Astrocyte (in vitro differentiated cells and primary cell): ENCODE data around the gene HOXD13. TPM values are rescaled to one million over a fixed set of nuclear protein-coding genes. Genes with fewer than 3 reads are reported as not detected.

ENCODE experiments used
- DNase-seq: peaks from one replicate; pipeline ENCODE4 v3.0.0-alpha.2; 2010; ENCODE audit warnings: low read depth
- FAIRE-seq: peaks from 2 replicates; lab custom pipeline; 2011; peaks lifted over from hg19 to GRCh38; lab: Jason Lieb, UNC
- H2AFZ ChIP-seq: 2 replicates; pipeline ENCODE4 v1.6.0; 2012; ENCODE audit warnings: low read depth, low read length, inconsistent platforms
- H3K27ac ChIP-seq: 2 replicates; pipeline ENCODE4 v1.5.1; 2011; ENCODE audit warnings: low read depth, low read length, inconsistent platforms
- H3K27me3 ChIP-seq: 2 replicates; pipeline ENCODE4 v1.6.0; 2011; ENCODE audit warnings: low read length, inconsistent platforms; ENCODE audit not compliant: insufficient read depth
- H3K36me3 ChIP-seq: 2 replicates; pipeline ENCODE4 v1.5.1; 2011; ENCODE audit warnings: low read length, inconsistent platforms; ENCODE audit not compliant: insufficient read depth
- H3K4me1 ChIP-seq: 2 replicates; pipeline ENCODE4 v1.5.1; 2011; ENCODE audit warnings: low read length, inconsistent platforms; ENCODE audit not compliant: insufficient read depth
- H3K4me2 ChIP-seq: 2 replicates; pipeline ENCODE4 v1.6.0; 2012; ENCODE audit warnings: low read length, inconsistent platforms
- H3K4me3 ChIP-seq: 2 replicates; pipeline ENCODE4 v1.5.1; 2011; ENCODE audit warnings: low read depth, mild to moderate bottlenecking, low read length, inconsistent platforms; ENCODE audit not compliant: insufficient read depth
- H3K79me2 ChIP-seq: 2 replicates; pipeline ENCODE4 v1.6.0; 2012; ENCODE audit warnings: mild to moderate bottlenecking, low read length, inconsistent platforms; ENCODE audit not compliant: insufficient read depth
- H3K9ac ChIP-seq: 2 replicates; pipeline ENCODE4 v1.6.0; 2012; ENCODE audit warnings: mild to moderate bottlenecking, low read length, inconsistent platforms
- H3K9me3 ChIP-seq: 2 replicates; pipeline ENCODE4 v1.5.1; 2012; ENCODE audit warnings: low read depth, mild to moderate bottlenecking, low read length, inconsistent platforms; ENCODE audit not compliant: insufficient read depth
- H4K20me1 ChIP-seq: 2 replicates; pipeline ENCODE4 v1.6.0; 2012; ENCODE audit warnings: low read length, inconsistent platforms; ENCODE audit not compliant: insufficient read depth
- H3K27ac Mint-ChIP-seq: one replicate; pipeline ENCODE4 v1.8.0; 2021; ENCODE audit warnings: mild to moderate bottlenecking, mixed read lengths; ENCODE audit not compliant: unreplicated experiment
- H3K27me3 Mint-ChIP-seq: one replicate; pipeline ENCODE4 v1.8.0; 2021; ENCODE audit warnings: low read depth, mixed read lengths; ENCODE audit not compliant: unreplicated experiment
- H3K36me3 Mint-ChIP-seq: one replicate; pipeline ENCODE4 v1.8.0; 2021; ENCODE audit warnings: low read depth, mixed read lengths; ENCODE audit not compliant: unreplicated experiment
- H3K4me1 Mint-ChIP-seq: one replicate; pipeline ENCODE4 v1.8.0; 2021; ENCODE audit warnings: low read depth, mixed read lengths; ENCODE audit not compliant: unreplicated experiment
- H3K4me3 Mint-ChIP-seq: one replicate; pipeline ENCODE4 v1.8.0; 2021; ENCODE audit warnings: mild to moderate bottlenecking, moderate library complexity, mixed read lengths; ENCODE audit not compliant: unreplicated experiment
- H3K9me3 Mint-ChIP-seq: one replicate; pipeline ENCODE4 v1.8.0; 2021; ENCODE audit warnings: mild to moderate bottlenecking, mixed read lengths; ENCODE audit not compliant: unreplicated experiment
- EZH2 ChIP-seq: IDR thresholded peaks from 2 replicates; pipeline ENCODE4 v1.6.1; 2012; ENCODE audit warnings: mild to moderate bottlenecking, low read length, inconsistent platforms; ENCODE audit not compliant: insufficient read depth
- total RNA-seq: library from RNA; stranded (reverse); gene quantifications from 2 replicates; pipeline ENCODE4 v1.2.1, GENCODE V29; 2021
- TF ChIP-seq, protein P1 (sequence below): IDR thresholded peaks from 2 replicates; pipeline ENCODE4 v1.5.1; 2011; ENCODE audit warnings: low read depth, mild to moderate bottlenecking, inconsistent platforms, low read length, moderate library complexity; ENCODE audit not compliant: insufficient read depth

Gene HOXD13
- total RNA-seq, 1 donor from 2014 or later = not detected

- H3K4me3 Mint-ChIP-seq = no peak overlapping the region
Observed at GRCh38 chr2:176068419-176068832, 24.1 kb upstream of the HOXD13 start.

GRCh38 chr2:176071330-176072291 lies 20.9 kb upstream of the HOXD13 start:
- no peaks in the 10 kb centered on the region for H3K36me3 ChIP-seq
- H2AFZ ChIP-seq = no peak overlapping the region
- H3K9me3 Mint-ChIP-seq = peaks cover 22% of the 10 kb centered on the region
- H4K20me1 ChIP-seq = no peaks in the 10 kb centered on the region
- H3K27ac Mint-ChIP-seq = no peak overlapping the region
- H3K27me3 Mint-ChIP-seq = peaks cover 92% of the 10 kb centered on the region
- FAIRE-seq (no peak), DNase-seq (no peak)
- H3K4me3 Mint-ChIP-seq = no peak overlapping the region
- H3K4me3 ChIP-seq = no peak overlapping the region
- no peak overlapping the region for H3K27ac ChIP-seq
- peaks cover 6% of the 10 kb centered on the region for H3K4me1 ChIP-seq
- no peak overlapping the region for H3K9ac ChIP-seq
- TF ChIP-seq, protein P1, sequence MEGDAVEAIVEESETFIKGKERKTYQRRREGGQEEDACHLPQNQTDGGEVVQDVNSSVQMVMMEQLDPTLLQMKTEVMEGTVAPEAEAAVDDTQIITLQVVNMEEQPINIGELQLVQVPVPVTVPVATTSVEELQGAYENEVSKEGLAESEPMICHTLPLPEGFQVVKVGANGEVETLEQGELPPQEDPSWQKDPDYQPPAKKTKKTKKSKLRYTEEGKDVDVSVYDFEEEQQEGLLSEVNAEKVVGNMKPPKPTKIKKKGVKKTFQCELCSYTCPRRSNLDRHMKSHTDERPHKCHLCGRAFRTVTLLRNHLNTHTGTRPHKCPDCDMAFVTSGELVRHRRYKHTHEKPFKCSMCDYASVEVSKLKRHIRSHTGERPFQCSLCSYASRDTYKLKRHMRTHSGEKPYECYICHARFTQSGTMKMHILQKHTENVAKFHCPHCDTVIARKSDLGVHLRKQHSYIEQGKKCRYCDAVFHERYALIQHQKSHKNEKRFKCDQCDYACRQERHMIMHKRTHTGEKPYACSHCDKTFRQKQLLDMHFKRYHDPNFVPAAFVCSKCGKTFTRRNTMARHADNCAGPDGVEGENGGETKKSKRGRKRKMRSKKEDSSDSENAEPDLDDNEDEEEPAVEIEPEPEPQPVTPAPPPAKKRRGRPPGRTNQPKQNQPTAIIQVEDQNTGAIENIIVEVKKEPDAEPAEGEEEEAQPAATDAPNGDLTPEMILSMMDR = no peak
- TF ChIP-seq EZH2 = peak; percentile 72
- H3K27me3 ChIP-seq = peaks cover 97% of the 10 kb centered on the region
- H3K9me3 ChIP-seq = peaks cover 10% of the 10 kb centered on the region
- H3K36me3 Mint-ChIP-seq = no peaks in the 10 kb centered on the region
- no peak overlapping the region for H3K4me2 ChIP-seq
- H3K79me2 ChIP-seq = no peaks in the 10 kb centered on the region
- no peaks in the 10 kb centered on the region for H3K4me1 Mint-ChIP-seq

More at GRCh38 chr2:176068419-176068832, 24.1 kb upstream of the HOXD13 start:
- no peaks in the 10 kb centered on the region for H4K20me1 ChIP-seq
- peak overlapping the region; percentile 33 for H3K4me2 ChIP-seq
- H3K4me3 ChIP-seq = no peak overlapping the region
- H3K27ac ChIP-seq = no peak overlapping the region
- no peak for FAIRE-seq
- DNase-seq = no peak
- peaks cover 6% of the 10 kb centered on the region for H3K4me1 ChIP-seq
- Mint-ChIP-seq H3K4me1 (no peaks in the 10 kb centered on the region), H3K9me3 (peaks cover 21% of the 10 kb centered on the region), H3K36me3 (no peaks in the 10 kb centered on the region), H3K27ac (no peak overlapping the region), H3K27me3 (peaks cover 90% of the 10 kb centered on the region)
- peak; percentile 3 for TF ChIP-seq EZH2
- TF ChIP-seq, protein P1 = no peak
- H3K9ac ChIP-seq = no peak overlapping the region
- peaks cover 90% of the 10 kb centered on the region for H3K27me3 ChIP-seq
- H3K9me3 ChIP-seq = peaks cover 10% of the 10 kb centered on the region
- H3K36me3 ChIP-seq = no peaks in the 10 kb centered on the region
- peak overlapping the region; percentile 18 for H2AFZ ChIP-seq
- H3K79me2 ChIP-seq = no peaks in the 10 kb centered on the region

DNA sequence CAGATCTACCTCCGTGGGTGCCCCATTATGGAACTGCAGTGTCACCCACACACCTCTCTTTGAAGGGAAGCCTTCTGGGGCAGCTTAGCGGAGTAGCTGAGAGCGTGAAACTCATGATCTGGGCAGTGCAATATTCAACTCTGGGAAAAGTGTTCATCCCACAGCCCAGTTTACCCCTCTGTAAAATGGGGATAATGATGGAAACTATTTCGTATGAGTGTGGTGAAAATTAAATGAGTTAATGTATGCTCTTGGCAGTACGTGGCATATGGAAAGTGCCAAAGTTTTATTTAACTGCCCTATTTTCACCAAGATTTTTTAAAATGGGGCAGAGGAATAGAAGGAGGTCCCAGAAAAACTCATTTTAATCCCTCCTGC lies 20.2 kb upstream of the HOXD13 start:
- no peaks in the 10 kb centered on the region for H3K36me3 Mint-ChIP-seq
- peaks cover 97% of the 10 kb centered on the region for H3K27me3 ChIP-seq
- H2AFZ ChIP-seq = no peak overlapping the region
- H3K27ac ChIP-seq = no peak overlapping the region
- no peak overlapping the region for H3K4me3 Mint-ChIP-seq
- FAIRE-seq (no peak), DNase-seq (no peak)
- H3K4me1 ChIP-seq = peaks cover 4% of the 10 kb centered on the region
- H3K79me2 ChIP-seq = no peaks in the 10 kb centered on the region
- TF ChIP-seq EZH2 = peak; percentile 31
- TF ChIP-seq, protein P1 = no peak
- no peak overlapping the region for H3K27ac Mint-ChIP-seq
- no peaks in the 10 kb centered on the region for H4K20me1 ChIP-seq
- H3K36me3 ChIP-seq = no peaks in the 10 kb centered on the region
- H3K9me3 Mint-ChIP-seq = peaks cover 23% of the 10 kb centered on the region
- H3K4me3 ChIP-seq = no peak overlapping the region
- no peak overlapping the region for H3K9ac ChIP-seq
- H3K9me3 ChIP-seq = peaks cover 10% of the 10 kb centered on the region
- peaks cover 96% of the 10 kb centered on the region for H3K27me3 Mint-ChIP-seq
- H3K4me2 ChIP-seq = no peak overlapping the region
- H3K4me1 Mint-ChIP-seq = no peaks in the 10 kb centered on the region
